Measurements from ENCODE around the gene ACAD8. TPM values are rescaled to one million over a fixed set of nuclear protein-coding genes. Genes with fewer than 3 reads are reported as not detected.
A peak's percentile ranks its signal among the peaks of the same experiment; 100 is the strongest.

Gene ACAD8
- total RNA-seq, 4 donors from 2014 or later, result 19.4 to 29.6 (median 24.7) TPM

DNA sequence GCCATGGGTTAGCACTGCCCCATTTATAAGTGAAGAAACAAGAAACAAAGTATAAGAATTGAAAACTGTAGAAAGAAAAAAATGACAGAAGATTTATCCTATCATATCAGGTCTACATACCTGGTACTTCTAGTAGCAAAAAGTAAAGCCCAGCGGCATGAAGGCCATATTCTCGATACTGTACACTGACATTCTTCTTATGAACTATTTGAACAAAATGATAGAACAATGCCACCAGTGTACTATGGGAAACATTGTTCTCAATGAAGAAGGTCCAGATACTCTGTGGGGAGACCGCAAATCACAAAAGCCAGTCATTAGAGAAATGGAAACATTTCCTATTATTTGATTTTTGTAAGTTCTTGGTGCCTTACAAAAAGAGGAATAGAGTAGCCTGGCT, 36.6 kb upstream of the ACAD8 start:
- Histone ChIP-seq H3K27me3 (no peaks in the 10 kb centered on the region), H3K4me3 (no peak overlapping the region), H3K27ac (no peak overlapping the region), H3K4me1 (no peaks in the 10 kb centered on the region), H3K9me3 (no peaks in the 10 kb centered on the region), H3K36me3 (peaks cover 0 to 31% of the 10 kb centered on the region in 2 donors)
- in situ Hi-C loops (cut with MboI; ENCODE audit: low sequenced_read_pairs in 4 of 4) (no loop called here), intact Hi-C loops (cut with DNase I; ENCODE audit: low total_unique reads) (no loop called here)
- no peak for TF ChIP-seq CTCF (IDR thresholded peaks at IDR 0.05 in 4 of 5, conservative IDR thresholded peaks at IDR 0.05 in 1 of 5)
- TF ChIP-seq POLR2A (IDR thresholded peaks at IDR 0.05), result no peak
- no peak for DNase-seq
- no peak for ATAC-seq

GRCh38 chr11:134223121-134223520, 30.2 kb upstream of the ACAD8 start:
- H3K4me1 ChIP-seq, result peaks cover 32 to 37% of the 10 kb centered on the region in 2 donors
- intact Hi-C loops (cut with DNase I; ENCODE audit: low total_unique reads) (loop anchor here (5.0 to 10.0 kb wide), 4 partner anchors 106 to 268 kb away; partner anchors contain the start of genes GLB1L2 and IGSF9B), in situ Hi-C loops (cut with MboI; ENCODE audit: low sequenced_read_pairs in 4 of 4) (no loop called here)
- H3K36me3 ChIP-seq, result peaks cover 0 to 18% of the 10 kb centered on the region in 2 donors
- peak overlapping the region in 2 of 4 donors; percentile 97 to 98 for H3K27ac ChIP-seq
- no peaks in the 10 kb centered on the region for H3K9me3 ChIP-seq
- H3K4me3 ChIP-seq, result peak overlapping the region; percentile 78 to 88 (median 85)
- no peak for TF ChIP-seq POLR2A (IDR thresholded peaks at IDR 0.05)
- TF ChIP-seq CTCF (IDR thresholded peaks at IDR 0.05 in 4 of 5, conservative IDR thresholded peaks at IDR 0.05 in 1 of 5), result no peak
- ATAC-seq, result no peak
- H3K27me3 ChIP-seq, result no peaks in the 10 kb centered on the region
- DNase-seq, result no peak

DNA sequence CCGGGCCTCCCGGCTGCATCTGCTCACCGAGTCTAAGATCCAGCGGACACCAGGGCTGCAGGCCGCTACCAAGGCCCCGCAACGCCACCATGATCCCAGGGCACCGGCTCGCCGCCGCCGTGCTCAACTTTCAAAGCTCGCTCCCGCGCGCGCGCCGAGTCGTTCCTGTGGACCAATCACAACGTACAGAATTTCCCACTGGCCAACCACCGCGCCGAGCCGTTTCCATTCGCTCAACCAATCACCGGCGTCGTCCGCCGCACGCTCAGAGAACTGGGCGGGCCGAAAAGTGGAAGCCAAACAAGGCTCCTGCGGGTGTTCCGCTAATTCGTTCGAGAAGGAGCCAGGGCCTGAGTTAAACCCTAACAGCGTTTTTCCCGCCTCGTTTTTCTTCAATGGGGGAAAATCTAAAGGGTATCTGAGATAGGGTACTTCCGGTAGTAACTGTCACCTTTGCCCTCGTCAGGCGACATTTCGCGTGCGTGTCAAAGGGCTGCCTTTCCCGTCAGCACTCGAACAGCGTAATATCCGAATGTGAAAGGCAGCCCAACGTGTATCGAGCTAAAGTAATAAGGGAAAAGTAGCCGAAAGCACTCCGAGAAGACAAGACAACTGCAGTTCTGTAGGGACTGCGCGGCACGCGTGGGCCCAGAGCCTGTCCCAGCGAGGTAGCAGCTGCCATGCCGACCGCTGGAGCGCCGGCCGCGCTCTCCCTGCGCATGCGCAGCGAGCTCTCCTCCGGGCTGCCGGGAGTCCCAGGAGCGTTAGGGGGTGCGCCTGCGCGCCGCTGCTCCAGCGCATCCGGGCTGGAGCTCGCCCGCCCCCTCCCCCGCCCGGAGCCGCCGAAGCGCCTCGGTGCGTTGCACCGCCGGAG, 29.3 kb upstream of the ACAD8 start, which contains the start of the genes NCAPD3 and VPS26B:
Gene NCAPD3 (minus strand): TSS at position 132 of the 874 bp plus-strand sequence. CDS start 41 bp downstream, at position 91.
Gene VPS26B (plus strand): TSS at position 836 of the 874 bp plus-strand sequence. CDS start 452 bp downstream, outside the sequence.
- peak; percentile 93 for ATAC-seq
- H3K27me3 ChIP-seq, result no peaks in the 10 kb centered on the region
- H3K4me1 ChIP-seq, result peaks cover 32 to 37% of the 10 kb centered on the region in 2 donors
- peaks cover 0 to 9% of the 10 kb centered on the region in 2 donors for H3K36me3 ChIP-seq
- peak within 1 kb of the TSS; percentile 89 to 98 (median 98) for H3K27ac ChIP-seq
- TF ChIP-seq CTCF (IDR thresholded peaks at IDR 0.05 in 4 of 5, conservative IDR thresholded peaks at IDR 0.05 in 1 of 5), result peak in 1 of 5 experiments; percentile 9
- peak; percentile 99 to 100 for TF ChIP-seq POLR2A (IDR thresholded peaks at IDR 0.05)
- DNase-seq, result peak; percentile 93 to 96
- intact Hi-C loops (cut with DNase I; ENCODE audit: low total_unique reads) (loop anchor here (1.0 to 10.0 kb wide), 5 partner anchors 29 to 269 kb away; partner anchors contain the start of genes ACAD8, GLB1L2, IGSF9B and THYN1), in situ Hi-C loops (cut with MboI; ENCODE audit: low sequenced_read_pairs in 4 of 4) (no loop called here)
- H3K9me3 ChIP-seq, result no peaks in the 10 kb centered on the region
- H3K4me3 ChIP-seq, result peak within 1 kb of the TSS; percentile 78 to 88 (median 85)

DNA sequence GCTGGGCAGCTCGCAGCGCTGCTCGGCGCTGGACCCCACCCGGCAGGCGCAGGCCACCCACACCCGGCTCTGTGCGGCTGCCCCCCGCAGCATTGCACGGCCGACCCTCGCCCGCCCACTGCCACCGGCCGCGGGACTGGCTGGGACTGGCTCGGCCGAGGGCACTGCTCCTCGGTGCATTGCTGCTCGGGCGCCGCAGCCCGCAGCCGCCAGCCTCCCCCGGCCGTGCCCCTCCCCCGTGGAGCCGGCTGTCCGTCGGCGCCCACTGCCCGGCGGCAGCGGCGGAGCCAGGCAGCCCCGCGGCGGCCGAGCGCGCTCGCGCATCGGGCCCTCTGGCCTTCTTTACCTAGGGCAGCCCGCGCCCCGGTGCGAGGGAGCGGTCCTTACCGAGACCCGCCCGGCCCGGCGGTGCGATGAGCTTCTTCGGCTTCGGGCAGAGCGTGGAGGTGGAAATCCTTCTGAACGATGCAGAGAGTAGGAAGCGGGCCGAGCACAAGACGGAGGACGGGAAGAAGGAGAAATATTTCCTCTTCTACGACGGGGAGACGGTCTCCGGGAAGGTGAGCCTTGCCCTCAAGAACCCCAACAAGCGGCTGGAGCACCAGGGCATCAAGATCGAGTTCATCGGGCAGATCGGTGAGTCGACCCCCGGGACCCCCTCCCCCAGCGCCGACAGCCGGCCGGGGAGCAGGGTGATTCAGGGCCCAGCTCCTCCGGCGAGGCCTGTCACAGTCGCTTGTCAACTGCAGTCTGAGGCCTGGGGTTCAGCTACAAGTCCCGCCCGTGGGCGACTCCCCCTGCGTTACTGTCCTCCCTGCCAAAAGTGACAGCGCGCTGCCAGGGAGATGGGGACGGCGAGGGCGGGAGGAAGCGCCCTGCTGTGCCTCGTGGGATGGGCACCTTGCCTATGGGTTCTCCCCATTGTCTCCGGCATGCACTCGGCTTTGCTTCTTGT, 28.4 kb upstream of the ACAD8 start:
- in situ Hi-C loops (cut with MboI; ENCODE audit: low sequenced_read_pairs in 4 of 4) (no loop called here), intact Hi-C loops (cut with DNase I; ENCODE audit: low total_unique reads) (loop anchor here (1.0 to 10.0 kb wide), 5 partner anchors 28 to 270 kb away; partner anchors contain the start of genes ACAD8, GLB1L2, IGSF9B and THYN1)
- ATAC-seq, result peak; percentile 42 to 51
- TF ChIP-seq CTCF (IDR thresholded peaks at IDR 0.05 in 4 of 5, conservative IDR thresholded peaks at IDR 0.05 in 1 of 5) (no peak), POLR2A (IDR thresholded peaks at IDR 0.05) (no peak)
- H3K4me3 ChIP-seq, result peak overlapping the region; percentile 78 to 88 (median 85)
- DNase-seq, result peak; percentile 12 to 51
- peaks cover 0 to 1% of the 10 kb centered on the region in 2 donors for H3K36me3 ChIP-seq
- H3K27ac ChIP-seq, result peak overlapping the region; percentile 89 to 98 (median 98)
- no peaks in the 10 kb centered on the region for H3K27me3 ChIP-seq
- H3K9me3 ChIP-seq, result no peaks in the 10 kb centered on the region
- peaks cover 35 to 38% of the 10 kb centered on the region in 2 donors for H3K4me1 ChIP-seq

Data from gastrocnemius medialis (tissue), 4 donors.